ENCODE data around the gene NUP54.

DNA sequence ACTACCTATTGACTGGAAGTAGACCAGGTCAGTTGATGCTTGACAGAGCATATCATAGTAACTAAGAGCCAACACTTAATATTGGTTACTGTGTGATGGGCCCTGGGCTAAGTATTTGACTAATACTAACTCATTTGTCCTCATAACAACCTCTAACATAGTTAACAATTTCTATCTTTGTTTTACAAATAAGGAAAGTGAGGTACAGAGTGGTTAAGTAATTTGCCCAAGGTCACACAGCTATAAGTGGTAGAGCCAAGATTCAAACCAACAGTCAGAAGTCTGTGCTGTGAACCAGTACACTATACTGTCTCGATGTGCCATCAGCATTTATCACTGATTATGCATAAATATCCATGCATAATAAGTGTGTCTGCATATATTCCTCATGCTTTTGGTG, 27.1 kb upstream of the NUP54 start:
- TF ChIP-seq EZH2 (IDR thresholded peaks at IDR 0.05; ENCODE audit: low read length, unreplicated experiment) (no peak), CTCF (conservative IDR thresholded peaks at IDR 0.05; ENCODE audit: low read depth, low read length) (no peak)
